Karpas-422 (cell line): ENCODE measurements around the gene DDIT4. TPM values are rescaled to one million over a fixed set of nuclear protein-coding genes. Genes with fewer than 3 reads are reported as not detected.

Experiments
- DNase-seq: peaks from one replicate; pipeline ENCODE4 v3.0.0-alpha.2; 2015
- H2AFZ ChIP-seq: fragments of 200-600 bp; sonication (generic); 2 replicates; pipeline ENCODE4 v1.6.1; 2014; ENCODE audit warnings: antibody characterized with exemption, low read length, mixed read lengths
- H3K27ac ChIP-seq: fragments of 200-600 bp; sonication (generic); 2 replicates; pipeline ENCODE4 v1.5.1; 2014; ENCODE audit warnings: mild to moderate bottlenecking, low read length, moderate library complexity
- H3K27me3 ChIP-seq: fragments of 200-600 bp; sonication (generic); 2 replicates; pipeline ENCODE4 v1.6.1; 2014; ENCODE audit warnings: low read length, mixed read lengths
- H3K36me3 ChIP-seq: fragments of 200-600 bp; sonication (generic); 2 replicates; pipeline ENCODE4 v1.6.1; 2014; ENCODE audit warnings: low read length, mixed read lengths; ENCODE audit not compliant: insufficient read depth
- H3K4me1 ChIP-seq: fragments of 200-600 bp; sonication (generic); 2 replicates; pipeline ENCODE4 v1.6.1; 2014; ENCODE audit warnings: mild to moderate bottlenecking, low read length, mixed read lengths
- H3K4me2 ChIP-seq: fragments of 200-600 bp; sonication (generic); 2 replicates; pipeline ENCODE4 v1.6.1; 2014; ENCODE audit warnings: low read length, low read depth, mild to moderate bottlenecking; ENCODE audit not compliant: poor library complexity, severe bottlenecking
- H3K4me3 ChIP-seq: fragments of 200-600 bp; sonication (generic); 2 replicates; pipeline ENCODE4 v1.5.1; 2014; ENCODE audit warnings: mild to moderate bottlenecking, antibody characterized with exemption, low read length, mixed read lengths
- H3K79me2 ChIP-seq: fragments of 200-600 bp; sonication (generic); 2 replicates; pipeline ENCODE4 v1.6.1; 2014; ENCODE audit warnings: mild to moderate bottlenecking, low read length, mixed read lengths
- H3K9ac ChIP-seq: fragments of 200-600 bp; sonication (generic); 2 replicates; pipeline ENCODE4 v1.6.0; 2014; ENCODE audit warnings: low read length
- H3K9me2 ChIP-seq: fragments of 200-600 bp; sonication (generic), shearing (Covaris generic); replicated peaks from 2 replicates; pipeline ENCODE4 v1.6.0; 2014; ENCODE audit warnings: mild to moderate bottlenecking, low read length, moderate library complexity; ENCODE audit not compliant: insufficient read depth
- H3K9me3 ChIP-seq: fragments of 300-700, 200-600 bp; sonication (generic); 2 replicates; pipeline ENCODE4 v1.6.1; 2014; ENCODE audit warnings: low read length, mixed read lengths
- H4K20me1 ChIP-seq: fragments of 200-600 bp; sonication (generic); 2 replicates; pipeline ENCODE4 v1.6.1; 2014; ENCODE audit warnings: mild to moderate bottlenecking, antibody characterized with exemption, low read length, low read depth; ENCODE audit not compliant: insufficient read depth
- total RNA-seq: library from RNA; depleted of rRNA; stranded (reverse); fragments of >200 nt; shearing (Covaris generic); gene quantifications from 2 replicates; pipeline ENCODE4 v1.2.3, GENCODE V29; 2014; ENCODE audit warnings: low replicate concordance; rRNA removed

Gene DDIT4
- total RNA-seq, 1 experiment from 2014 or later: 331 TPM

GRCh38 chr10:72323771-72324191, 50.1 kb downstream of the DDIT4 start:
- no peaks in the 10 kb centered on the region for H3K27me3 ChIP-seq

More at GRCh38 chr10:72323771-72324191, 50.1 kb downstream of the DDIT4 start:
- H4K20me1 ChIP-seq: no peaks in the 10 kb centered on the region
- no peaks in the 10 kb centered on the region for H3K36me3 ChIP-seq
- H3K9me2 ChIP-seq: no peaks in the 10 kb centered on the region
- peak overlapping the region; percentile 89 for H3K4me2 ChIP-seq
- H3K9me3 ChIP-seq: no peaks in the 10 kb centered on the region
- H2AFZ ChIP-seq: no peak overlapping the region
- H3K9ac ChIP-seq: peak overlapping the region; percentile 87
- peak; percentile 78 for DNase-seq
- no peaks in the 10 kb centered on the region for H3K79me2 ChIP-seq
- H3K4me3 ChIP-seq: peak overlapping the region; percentile 41; the same call in 1 of the 2 replicates
- peak overlapping the region; percentile 100 for H3K27ac ChIP-seq
- peaks cover 76% of the 10 kb centered on the region for H3K4me1 ChIP-seq

Other genes with a start within 250 kb of the DDIT4 start
- 4.4 TPM in 1 of 2 replicates, not detected in the other for gene SPOCK2, start 185.4 kb upstream of the DDIT4 start, total RNA-seq
- gene ANAPC16, start 57.9 kb upstream of the DDIT4 start, total RNA-seq: 90.4 and 129 TPM in 2 replicates
- 26.0 and 27.8 TPM in 2 replicates for gene ASCC1, start 57.6 kb upstream of the DDIT4 start, total RNA-seq
- gene DNAJB12, start 81.0 kb downstream of the DDIT4 start, total RNA-seq: 36.1 and 37.4 TPM in 2 replicates